ENCODE results near the gene CLIC5.

Gene CLIC5

GRCh38 chr6:46015119-46015968, at the start of gene CLIC5:
Gene CLIC5 (minus strand): TSS chr6:46015860. CDS start chr6:46015542, 318 bp downstream.
- DNase-seq (ENCODE audit: low read depth), result no peak

GRCh38 chr6:46062991-46063390, 47.3 kb upstream of the CLIC5 start:
- DNase-seq (ENCODE audit: low read depth), result no peak

- DNase-seq (ENCODE audit: low read depth), result no peak
Observed at GRCh38 chr6:46062312-46062711, 46.7 kb upstream of the CLIC5 start.

GRCh38 chr6:46061497-46061896, 45.8 kb upstream of the CLIC5 start:
- DNase-seq (ENCODE audit: low read depth), result no peak

GRCh38 chr6:46059608-46060007, 43.9 kb upstream of the CLIC5 start:
- no peak for DNase-seq (ENCODE audit: low read depth)

- DNase-seq (ENCODE audit: low read depth), result no peak
Observed at GRCh38 chr6:46058951-46059350, 43.3 kb upstream of the CLIC5 start.

- no peak for DNase-seq (ENCODE audit: low read depth)
Observed at GRCh38 chr6:46057792-46058191, 42.1 kb upstream of the CLIC5 start.

GRCh38 chr6:46056906-46057529, 41.4 kb upstream of the CLIC5 start:
- DNase-seq (ENCODE audit: low read depth), result no peak

- DNase-seq (ENCODE audit: low read depth), result no peak
Observed at GRCh38 chr6:46054516-46054915, 38.9 kb upstream of the CLIC5 start.

GRCh38 chr6:46053039-46053933, 37.6 kb upstream of the CLIC5 start:
- no peak for DNase-seq (ENCODE audit: low read depth)

- DNase-seq (ENCODE audit: low read depth), result no peak
Observed at GRCh38 chr6:46052479-46052878, 36.8 kb upstream of the CLIC5 start.

- no peak for DNase-seq (ENCODE audit: low read depth)
Observed at GRCh38 chr6:46051962-46052361, 36.3 kb upstream of the CLIC5 start.

- no peak for DNase-seq (ENCODE audit: low read depth)
Observed at GRCh38 chr6:46050845-46051405, 35.3 kb upstream of the CLIC5 start.

- DNase-seq (ENCODE audit: low read depth), result no peak
Observed at GRCh38 chr6:46048646-46049297, 33.1 kb upstream of the CLIC5 start.

- no peak for DNase-seq (ENCODE audit: low read depth)
Observed at GRCh38 chr6:46046558-46047174, 31.0 kb upstream of the CLIC5 start.

- no peak for DNase-seq (ENCODE audit: low read depth)
Observed at GRCh38 chr6:46044881-46045617, 29.4 kb upstream of the CLIC5 start.

GRCh38 chr6:46042355-46042999, 26.8 kb upstream of the CLIC5 start:
- DNase-seq (ENCODE audit: low read depth), result no peak

- no peak for DNase-seq (ENCODE audit: low read depth)
Observed at GRCh38 chr6:46040288-46040687, 24.6 kb upstream of the CLIC5 start.

GRCh38 chr6:46039646-46040045, 24.0 kb upstream of the CLIC5 start:
- no peak for DNase-seq (ENCODE audit: low read depth)

GRCh38 chr6:46036911-46037310, 21.3 kb upstream of the CLIC5 start:
- no peak for DNase-seq (ENCODE audit: low read depth)

All from stimulated activated CD8-positive, alpha-beta memory T cell treated with anti-CD3 and anti-CD28 coated beads, Interleukin-15, amount 100 ng/mL, for 1 hour (primary cell).